NCI-H526 treated with DMSO at 0.1 percent for 48 hours (cell line): ENCODE results near the gene FGFR2.

Experiments
- DNase-seq: peaks from one replicate; lab custom pipeline; 2025; lab: John Stamatoyannopoulos, UW

The FGFR2 gene

GRCh38 chr10:121553511-121554264 is 44.6 kb downstream of the FGFR2 start:
- peak; percentile 87 for DNase-seq

GRCh38 chr10:121552746-121553145 is 45.5 kb downstream of the FGFR2 start:
- no peak for DNase-seq

- no peak for DNase-seq
These were observed 46.9 kb downstream of the FGFR2 start for GRCh38 chr10:121551210-121551885.

- DNase-seq: no peak
These were observed 53.9 kb downstream of the FGFR2 start for GRCh38 chr10:121544301-121544869.

- no peak for DNase-seq
These were observed 54.7 kb downstream of the FGFR2 start for GRCh38 chr10:121543545-121543944.

- no peak for DNase-seq
These were observed 56.7 kb downstream of the FGFR2 start for GRCh38 chr10:121541450-121542120.

- DNase-seq: no peak
These were observed 57.4 kb downstream of the FGFR2 start for GRCh38 chr10:121540732-121541395.

GRCh38 chr10:121539786-121540185 is 58.5 kb downstream of the FGFR2 start:
- DNase-seq: no peak

GRCh38 chr10:121536310-121536913 is 61.8 kb downstream of the FGFR2 start:
- DNase-seq: no peak

GRCh38 chr10:121535381-121535780 is 62.9 kb downstream of the FGFR2 start:
- DNase-seq: no peak

- no peak for DNase-seq
These were observed 65.9 kb downstream of the FGFR2 start for GRCh38 chr10:121532292-121532864.

GRCh38 chr10:121531830-121532178 is 66.4 kb downstream of the FGFR2 start:
- DNase-seq: no peak

GRCh38 chr10:121531076-121531829 is 67.0 kb downstream of the FGFR2 start:
- DNase-seq: no peak

- DNase-seq: no peak
These were observed 67.7 kb downstream of the FGFR2 start for GRCh38 chr10:121530481-121531075.

- DNase-seq: no peak
These were observed 70.6 kb downstream of the FGFR2 start for GRCh38 chr10:121527690-121528089.

- DNase-seq: no peak
These were observed 71.4 kb downstream of the FGFR2 start for GRCh38 chr10:121526801-121527221.

- no peak for DNase-seq
These were observed 72.0 kb downstream of the FGFR2 start for GRCh38 chr10:121526135-121526790.

- DNase-seq: no peak
These were observed 72.8 kb downstream of the FGFR2 start for GRCh38 chr10:121525251-121526134.
